SU-DHL-6 (cell line): ENCODE data around the gene DYNC1LI1.

Experiments used
- CTCF ChIP-seq: fragments of 200-600 bp; sonication (generic); IDR thresholded peaks from one replicate; pipeline ENCODE4 v1.5.1; 2017; ENCODE audit warnings: antibody characterized with exemption, mild to moderate bottlenecking, low read length, moderate library complexity; ENCODE audit not compliant: insufficient read depth, poor library complexity, severe bottlenecking
- EZH2phosphoT487 ChIP-seq: fragments of 200-600 bp; sonication (generic), shearing (Covaris generic); conservative IDR thresholded peaks from 2 replicates; pipeline ENCODE4 v1.6.1; 2018; ENCODE audit warnings: mild to moderate bottlenecking, antibody characterized with exemption, low read length, moderate library complexity, mixed read lengths

GRCh38 chr3:32597656-32598055 lies 27.0 kb upstream of the DYNC1LI1 start:
- TF ChIP-seq CTCF (no peak), EZH2phosphoT487 (no peak)
